ENCODE results near the gene SND1.

The SND1 gene

DNA sequence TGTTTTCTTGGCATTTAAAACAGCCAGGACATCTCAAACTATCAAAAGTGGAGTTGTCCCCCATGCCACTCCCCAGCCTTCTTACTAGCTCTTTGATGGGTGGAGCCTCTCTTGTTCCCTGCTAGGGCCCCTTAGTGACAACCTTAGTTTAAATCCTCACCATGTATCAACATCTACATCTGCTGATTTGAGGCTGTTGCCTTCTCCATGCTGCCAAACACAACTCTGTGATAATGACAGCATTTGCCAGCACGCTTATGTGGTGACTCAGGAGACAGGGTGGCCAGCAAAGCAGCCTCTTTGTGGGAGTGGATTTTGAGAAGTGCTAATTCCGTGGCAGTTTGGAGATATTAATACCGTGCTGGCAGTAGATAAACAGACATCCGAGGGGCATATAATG lies 233.8 kb downstream of the SND1 start:
- H3K27me3 ChIP-seq (ENCODE audit: insufficient read depth, low read length) = no peaks in the 10 kb centered on the region
- no peak overlapping the region for H3K4me2 ChIP-seq (ENCODE audit: low read length)

DNA sequence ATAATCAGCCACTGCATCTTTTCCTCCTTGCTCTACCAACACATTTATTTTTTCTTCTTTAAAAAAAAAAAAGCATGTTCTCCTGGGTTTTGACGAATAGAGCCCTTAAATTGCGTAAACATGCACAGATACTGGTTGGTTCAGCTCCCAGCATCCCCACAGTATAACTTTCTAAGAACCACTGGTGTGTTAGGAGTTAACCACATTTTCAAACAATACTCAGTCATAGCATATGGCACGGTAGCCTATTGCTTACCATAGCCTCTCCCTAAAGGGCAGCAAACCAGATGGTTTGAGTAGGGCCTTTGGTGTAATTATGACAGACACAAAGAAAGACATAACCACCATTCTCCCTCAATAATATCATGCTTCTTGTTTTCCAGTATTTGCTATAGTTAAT lies 234.3 kb downstream of the SND1 start:
- TF ChIP-seq, protein P1, sequence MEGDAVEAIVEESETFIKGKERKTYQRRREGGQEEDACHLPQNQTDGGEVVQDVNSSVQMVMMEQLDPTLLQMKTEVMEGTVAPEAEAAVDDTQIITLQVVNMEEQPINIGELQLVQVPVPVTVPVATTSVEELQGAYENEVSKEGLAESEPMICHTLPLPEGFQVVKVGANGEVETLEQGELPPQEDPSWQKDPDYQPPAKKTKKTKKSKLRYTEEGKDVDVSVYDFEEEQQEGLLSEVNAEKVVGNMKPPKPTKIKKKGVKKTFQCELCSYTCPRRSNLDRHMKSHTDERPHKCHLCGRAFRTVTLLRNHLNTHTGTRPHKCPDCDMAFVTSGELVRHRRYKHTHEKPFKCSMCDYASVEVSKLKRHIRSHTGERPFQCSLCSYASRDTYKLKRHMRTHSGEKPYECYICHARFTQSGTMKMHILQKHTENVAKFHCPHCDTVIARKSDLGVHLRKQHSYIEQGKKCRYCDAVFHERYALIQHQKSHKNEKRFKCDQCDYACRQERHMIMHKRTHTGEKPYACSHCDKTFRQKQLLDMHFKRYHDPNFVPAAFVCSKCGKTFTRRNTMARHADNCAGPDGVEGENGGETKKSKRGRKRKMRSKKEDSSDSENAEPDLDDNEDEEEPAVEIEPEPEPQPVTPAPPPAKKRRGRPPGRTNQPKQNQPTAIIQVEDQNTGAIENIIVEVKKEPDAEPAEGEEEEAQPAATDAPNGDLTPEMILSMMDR (IDR thresholded peaks at IDR 0.05; ENCODE audit: low read length) = no peak
- no peak for TF ChIP-seq EZH2 (IDR thresholded peaks at IDR 0.05; ENCODE audit: borderline replicate concordance, low read length)
- Histone ChIP-seq H3K27me3 (ENCODE audit: insufficient read depth, low read length) (no peaks in the 10 kb centered on the region), H3K4me1 (ENCODE audit: insufficient read depth, low read length, severe bottlenecking) (peaks cover 18% of the 10 kb centered on the region), H3K9me3 (ENCODE audit: low read length) (no peaks in the 10 kb centered on the region), H3F3A (ENCODE audit: insufficient read depth, low read length) (no peaks in the 10 kb centered on the region), H4K20me1 (ENCODE audit: insufficient read depth, low read length) (no peaks in the 10 kb centered on the region), H2AFZ (ENCODE audit: low read length) (no peak overlapping the region), H3K36me3 (ENCODE audit: insufficient read depth, low read length) (peaks cover 43% of the 10 kb centered on the region), H3K9me2 (ENCODE audit: low read depth, low read length) (no peaks in the 10 kb centered on the region), H3K4me3 (ENCODE audit: low read depth, low read length, poor library complexity, severe bottlenecking) (no peak overlapping the region), H3K27ac (ENCODE audit: low read depth, low read length, poor library complexity, severe bottlenecking) (no peak overlapping the region), H3K9ac (ENCODE audit: low read length) (no peak overlapping the region), H3K4me2 (ENCODE audit: low read length) (no peak overlapping the region), H3K79me2 (ENCODE audit: insufficient read depth, low read length) (no peaks in the 10 kb centered on the region)

More for the DNA sequence above, 233.8 kb downstream of the SND1 start:
- Histone ChIP-seq H3F3A (ENCODE audit: insufficient read depth, low read length) (no peaks in the 10 kb centered on the region), H3K9ac (ENCODE audit: low read length) (no peak overlapping the region), H2AFZ (ENCODE audit: low read length) (no peak overlapping the region), H3K4me1 (ENCODE audit: insufficient read depth, low read length, severe bottlenecking) (peaks cover 22% of the 10 kb centered on the region), H3K36me3 (ENCODE audit: insufficient read depth, low read length) (peaks cover 40% of the 10 kb centered on the region), H4K20me1 (ENCODE audit: insufficient read depth, low read length) (no peaks in the 10 kb centered on the region), H3K9me2 (ENCODE audit: low read depth, low read length) (no peaks in the 10 kb centered on the region), H3K79me2 (ENCODE audit: insufficient read depth, low read length) (no peaks in the 10 kb centered on the region), H3K27ac (ENCODE audit: low read depth, low read length, poor library complexity, severe bottlenecking) (no peak overlapping the region), H3K9me3 (ENCODE audit: low read length) (no peaks in the 10 kb centered on the region), H3K4me3 (ENCODE audit: low read depth, low read length, poor library complexity, severe bottlenecking) (no peak overlapping the region)
- TF ChIP-seq, protein P1 (IDR thresholded peaks at IDR 0.05; ENCODE audit: low read length) = no peak
- no peak for TF ChIP-seq EZH2 (IDR thresholded peaks at IDR 0.05; ENCODE audit: borderline replicate concordance, low read length)

DNA sequence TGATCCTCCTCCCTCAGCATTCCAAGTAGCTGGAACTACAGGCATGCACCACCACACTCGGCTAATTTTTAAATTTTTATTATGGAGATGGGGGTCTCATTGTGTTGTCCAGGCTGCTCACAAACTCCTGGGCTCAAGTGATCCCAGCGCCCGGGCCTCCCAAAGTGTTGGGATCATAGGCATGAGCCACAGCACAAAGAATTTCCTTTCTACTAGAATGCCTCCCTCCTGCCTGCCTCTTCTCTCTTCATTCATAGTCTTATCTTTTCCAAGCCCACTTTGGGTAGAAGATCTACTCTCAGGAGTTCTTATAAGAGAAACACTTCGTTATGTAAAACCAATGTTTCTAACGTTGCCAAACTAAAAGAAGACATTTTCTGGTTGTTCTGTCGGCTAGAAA lies 235.1 kb downstream of the SND1 start:
- Histone ChIP-seq H3K9me3 (ENCODE audit: low read length) (no peaks in the 10 kb centered on the region), H3K9me2 (ENCODE audit: low read depth, low read length) (no peaks in the 10 kb centered on the region), H3K27ac (ENCODE audit: low read depth, low read length, poor library complexity, severe bottlenecking) (no peak overlapping the region), H4K20me1 (ENCODE audit: insufficient read depth, low read length) (no peaks in the 10 kb centered on the region), H3K9ac (ENCODE audit: low read length) (no peak overlapping the region), H3K4me2 (ENCODE audit: low read length) (no peak overlapping the region), H3K79me2 (ENCODE audit: insufficient read depth, low read length) (no peaks in the 10 kb centered on the region), H3K4me1 (ENCODE audit: insufficient read depth, low read length, severe bottlenecking) (peaks cover 10% of the 10 kb centered on the region), H3K27me3 (ENCODE audit: insufficient read depth, low read length) (no peaks in the 10 kb centered on the region), H3K36me3 (ENCODE audit: insufficient read depth, low read length) (peaks cover 51% of the 10 kb centered on the region), H3F3A (ENCODE audit: insufficient read depth, low read length) (no peaks in the 10 kb centered on the region), H3K4me3 (ENCODE audit: low read depth, low read length, poor library complexity, severe bottlenecking) (no peak overlapping the region), H2AFZ (ENCODE audit: low read length) (no peak overlapping the region)
- TF ChIP-seq EZH2 (IDR thresholded peaks at IDR 0.05; ENCODE audit: borderline replicate concordance, low read length) = no peak
- TF ChIP-seq, protein P1 (IDR thresholded peaks at IDR 0.05; ENCODE audit: low read length) = no peak

Data from OCI-LY1 (cell line).